Measurements from ENCODE around the gene NOXA1. TPM values are rescaled to one million over a fixed set of nuclear protein-coding genes. Genes with fewer than 3 reads are reported as not detected.

NOXA1 gene
- total and polyA plus RNA-seq, 4 experiments from 2014 or later = 0.29 to 5.6 (median 2.8) TPM

- Mint-ChIP-seq H3K27me3 (no peaks in the 10 kb centered on the region), H3K4me3 (no peak overlapping the region), H3K27ac (peak overlapping the region in 1 of 7 donors; percentile 60), H3K36me3 (peaks cover 3 to 4% of the 10 kb centered on the region in 2 donors), H3K4me1 (peaks cover 0 to 8% (median 4%) of the 10 kb centered on the region in 4 donors), H3K9me3 (no peaks in the 10 kb centered on the region)
- Histone ChIP-seq H3K27me3 (ENCODE audit: insufficient read depth, low read length) (no peaks in the 10 kb centered on the region), H3K27ac (ENCODE audit: low read depth, low read length) (no peak overlapping the region), H3K4me1 (ENCODE audit: insufficient read depth, low read length) (peaks cover 15% of the 10 kb centered on the region), H3K36me3 (ENCODE audit: insufficient read depth, low read length) (no peaks in the 10 kb centered on the region), H3K4me3 (ENCODE audit: low read length in 2 of 2) (no peak overlapping the region), H3K9me3 (ENCODE audit: control insufficient read depth in 1 of 2, low read length in 2 of 2) (no peaks in the 10 kb centered on the region)
- intact Hi-C loops (cut with micrococcal nuclease) = no loop called here
- no peak for DNase-seq
- ChIA-PET CTCF (ENCODE audit: partially characterized antibody) (no interaction called here), POLR2A (ENCODE audit: partially characterized antibody) (no interaction called here)
These were observed 33.8 kb upstream of the NOXA1 start for GRCh38 chr9:137389428-137389746.

- Mint-ChIP-seq H3K27me3 (no peaks in the 10 kb centered on the region), H3K27ac (peak overlapping the region in 2 of 7 donors; percentile 75), H3K4me3 (no peak overlapping the region), H3K4me1 (peaks cover 0 to 6% (median 2%) of the 10 kb centered on the region in 4 donors), H3K36me3 (peaks cover 3 to 4% of the 10 kb centered on the region in 2 donors), H3K9me3 (no peaks in the 10 kb centered on the region)
- peaks cover 15% of the 10 kb centered on the region for H3K4me1 ChIP-seq (ENCODE audit: insufficient read depth, low read length)
- H3K9me3 ChIP-seq (ENCODE audit: control insufficient read depth in 1 of 2, low read length in 2 of 2) = no peaks in the 10 kb centered on the region
- H3K4me3 ChIP-seq (ENCODE audit: low read length in 2 of 2) = no peak overlapping the region
- H3K36me3 ChIP-seq (ENCODE audit: insufficient read depth, low read length) = no peaks in the 10 kb centered on the region
- DNase-seq = no peak
- no peaks in the 10 kb centered on the region for H3K27me3 ChIP-seq (ENCODE audit: insufficient read depth, low read length)
- intact Hi-C loops (cut with micrococcal nuclease) = no loop called here
- POLR2A ChIA-PET (ENCODE audit: partially characterized antibody) = no interaction called here
- CTCF ChIA-PET (ENCODE audit: partially characterized antibody) = no interaction called here
- H3K27ac ChIP-seq (ENCODE audit: low read depth, low read length) = no peak overlapping the region
These were observed 32.4 kb upstream of the NOXA1 start for GRCh38 chr9:137390553-137391410.

DNA sequence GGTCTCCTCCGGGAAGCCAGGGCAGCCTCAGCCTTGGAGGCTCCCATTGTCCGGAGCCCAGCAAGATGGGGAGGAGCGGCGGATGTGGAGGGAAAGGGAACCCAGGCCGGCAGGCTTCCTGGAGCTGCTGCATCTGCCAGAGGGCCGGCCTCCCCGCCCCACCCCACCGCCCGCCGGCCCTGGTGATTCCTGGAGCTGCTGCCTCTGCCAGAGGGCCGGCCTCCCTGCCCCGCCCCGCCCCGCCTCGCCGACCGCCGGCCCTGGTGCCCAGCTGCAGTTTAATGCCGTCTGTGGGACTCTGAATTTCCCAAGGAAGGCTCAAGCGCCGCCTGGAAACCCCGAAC, 31.8 kb upstream of the NOXA1 start:
- intact Hi-C loops (cut with micrococcal nuclease) = no loop called here
- no peak overlapping the region for H3K4me3 Mint-ChIP-seq

DNA sequence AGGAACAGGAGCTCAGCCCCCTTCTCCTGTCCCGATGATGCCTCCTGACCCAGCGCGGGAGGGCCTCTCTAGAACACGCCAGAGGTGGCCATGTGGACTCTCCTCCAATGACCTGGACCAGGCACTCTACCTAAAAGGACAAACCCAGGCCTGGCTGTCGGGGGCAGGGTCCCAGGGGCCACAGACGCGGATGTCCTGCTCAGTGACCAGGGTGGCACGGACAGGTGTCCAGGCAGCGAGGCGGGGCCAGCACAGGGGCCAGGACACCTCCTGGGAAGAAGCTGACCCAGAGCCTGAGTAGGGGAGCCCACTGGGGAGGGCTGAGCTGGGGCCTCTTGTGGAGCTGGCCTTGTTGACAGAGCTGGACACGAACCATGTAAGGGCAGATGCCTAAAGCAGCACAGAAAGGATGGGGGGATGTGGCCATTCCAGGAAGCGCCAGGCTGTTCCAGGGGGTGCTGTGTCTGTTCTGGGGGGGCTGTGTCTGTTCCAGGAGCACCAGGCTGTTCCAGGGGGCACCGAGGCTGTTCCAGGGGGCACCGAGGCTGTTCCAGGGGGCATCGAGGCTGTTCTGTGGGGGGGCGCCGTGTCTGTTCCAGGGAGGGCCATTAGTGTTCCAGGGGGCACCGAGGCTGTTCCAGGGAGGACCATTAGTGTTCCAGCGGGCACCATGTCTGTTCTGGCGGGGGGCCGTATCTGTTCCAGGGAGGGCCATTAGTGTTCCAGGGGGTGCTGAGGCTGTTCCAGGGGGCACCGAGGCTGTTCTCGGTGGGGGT, 30.8 kb upstream of the NOXA1 start:
- Mint-ChIP-seq H3K4me1 (peaks cover 0 to 4% (median 1%) of the 10 kb centered on the region in 4 donors), H3K27ac (peak overlapping the region in 1 of 7 donors; percentile 31), H3K36me3 (peaks cover 3 to 4% of the 10 kb centered on the region in 2 donors), H3K4me3 (no peak overlapping the region), H3K27me3 (no peaks in the 10 kb centered on the region), H3K9me3 (no peaks in the 10 kb centered on the region)
- peaks cover 10% of the 10 kb centered on the region for H3K4me1 ChIP-seq (ENCODE audit: insufficient read depth, low read length)
- no peak overlapping the region for H3K4me3 ChIP-seq (ENCODE audit: low read length in 2 of 2)
- H3K9me3 ChIP-seq (ENCODE audit: control insufficient read depth in 1 of 2, low read length in 2 of 2) = no peaks in the 10 kb centered on the region
- H3K27ac ChIP-seq (ENCODE audit: low read depth, low read length) = no peak overlapping the region
- ChIA-PET CTCF (ENCODE audit: partially characterized antibody) (no interaction called here), POLR2A (ENCODE audit: partially characterized antibody) (no interaction called here)
- H3K36me3 ChIP-seq (ENCODE audit: insufficient read depth, low read length) = no peaks in the 10 kb centered on the region
- no peaks in the 10 kb centered on the region for H3K27me3 ChIP-seq (ENCODE audit: insufficient read depth, low read length)
- intact Hi-C loops (cut with micrococcal nuclease) = no loop called here
- DNase-seq = no peak

More for the DNA sequence above, 31.8 kb upstream of the NOXA1 start:
- Histone ChIP-seq H3K36me3 (ENCODE audit: insufficient read depth, low read length) (no peaks in the 10 kb centered on the region), H3K27ac (ENCODE audit: low read depth, low read length) (no peak overlapping the region), H3K27me3 (ENCODE audit: insufficient read depth, low read length) (no peaks in the 10 kb centered on the region), H3K4me1 (ENCODE audit: insufficient read depth, low read length) (peaks cover 15% of the 10 kb centered on the region), H3K4me3 (ENCODE audit: low read length in 2 of 2) (no peak overlapping the region), H3K9me3 (ENCODE audit: control insufficient read depth in 1 of 2, low read length in 2 of 2) (no peaks in the 10 kb centered on the region)
- peaks cover 3 to 4% of the 10 kb centered on the region in 2 donors for H3K36me3 Mint-ChIP-seq
- no peak for DNase-seq
- no peak overlapping the region for H3K27ac Mint-ChIP-seq
- H3K4me1 Mint-ChIP-seq = peaks cover 0 to 4% (median 2%) of the 10 kb centered on the region in 4 donors
- H3K27me3 Mint-ChIP-seq = no peaks in the 10 kb centered on the region
- POLR2A ChIA-PET (ENCODE audit: partially characterized antibody) = no interaction called here
- no peaks in the 10 kb centered on the region for H3K9me3 Mint-ChIP-seq
- CTCF ChIA-PET (ENCODE audit: partially characterized antibody) = no interaction called here

- Mint-ChIP-seq H3K4me3 (no peak overlapping the region), H3K9me3 (no peaks in the 10 kb centered on the region), H3K4me1 (peaks cover 0 to 8% (median 3%) of the 10 kb centered on the region in 4 donors), H3K27ac (no peak overlapping the region), H3K27me3 (no peaks in the 10 kb centered on the region), H3K36me3 (peaks cover 3 to 4% of the 10 kb centered on the region in 2 donors)
- ChIA-PET POLR2A (ENCODE audit: partially characterized antibody) (no interaction called here), CTCF (ENCODE audit: partially characterized antibody) (no interaction called here)
- DNase-seq = no peak
- H3K4me3 ChIP-seq (ENCODE audit: low read length in 2 of 2) = no peak overlapping the region
- no peaks in the 10 kb centered on the region for H3K36me3 ChIP-seq (ENCODE audit: insufficient read depth, low read length)
- intact Hi-C loops (cut with micrococcal nuclease) = no loop called here
- no peaks in the 10 kb centered on the region for H3K9me3 ChIP-seq (ENCODE audit: control insufficient read depth in 1 of 2, low read length in 2 of 2)
- no peaks in the 10 kb centered on the region for H3K27me3 ChIP-seq (ENCODE audit: insufficient read depth, low read length)
- no peaks in the 10 kb centered on the region for H3K4me1 ChIP-seq (ENCODE audit: insufficient read depth, low read length)
- H3K27ac ChIP-seq (ENCODE audit: low read depth, low read length) = no peak overlapping the region
These were observed 29.7 kb upstream of the NOXA1 start for GRCh38 chr9:137393176-137394150.

DNA sequence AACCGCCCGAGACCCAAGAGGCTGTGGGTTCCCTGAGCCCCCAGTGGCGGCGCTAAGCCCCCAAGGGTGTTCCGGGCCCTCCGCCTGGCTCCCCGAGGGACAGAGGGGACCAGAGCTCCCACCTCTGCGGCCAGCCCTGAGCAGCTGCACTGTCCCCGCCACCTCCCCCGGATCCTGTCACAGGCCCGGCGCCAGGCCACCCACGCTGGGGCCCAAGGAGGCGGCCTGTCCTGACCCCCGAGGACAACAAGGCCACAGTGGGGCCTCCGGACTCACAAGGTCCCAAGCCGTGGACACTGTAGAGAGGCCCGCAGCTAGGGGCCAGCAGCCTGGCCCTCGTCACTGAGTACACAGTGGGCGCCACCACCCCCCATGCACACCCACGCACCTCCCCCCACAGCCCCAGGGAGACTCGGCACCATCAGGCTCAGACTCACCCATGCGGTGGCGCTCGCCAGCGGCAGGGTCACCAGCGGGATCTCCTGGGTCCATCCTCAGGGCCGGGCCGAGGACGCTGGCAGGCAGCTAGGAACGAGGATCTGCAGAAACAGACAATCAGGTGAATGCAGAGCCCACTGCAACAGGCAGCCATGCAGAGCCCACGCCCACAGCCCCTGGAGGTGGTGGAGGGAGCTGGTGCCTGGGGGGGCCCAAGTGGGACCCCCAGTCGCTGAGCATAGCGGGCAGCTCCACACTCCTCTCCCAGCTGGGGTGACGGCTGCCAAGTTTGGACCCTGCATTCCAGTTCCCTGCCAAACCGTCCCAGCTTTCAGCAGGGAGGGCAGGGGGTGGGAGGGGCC, 28.1 kb upstream of the NOXA1 start:
- Histone ChIP-seq H3K27ac (ENCODE audit: low read depth, low read length) (no peak overlapping the region), H3K9me3 (ENCODE audit: control insufficient read depth in 1 of 2, low read length in 2 of 2) (no peaks in the 10 kb centered on the region), H3K4me1 (ENCODE audit: insufficient read depth, low read length) (no peaks in the 10 kb centered on the region), H3K36me3 (ENCODE audit: insufficient read depth, low read length) (no peaks in the 10 kb centered on the region), H3K4me3 (ENCODE audit: low read length in 2 of 2) (no peak overlapping the region), H3K27me3 (ENCODE audit: insufficient read depth, low read length) (no peaks in the 10 kb centered on the region)
- no peak overlapping the region for H3K4me3 Mint-ChIP-seq
- POLR2A ChIA-PET (ENCODE audit: partially characterized antibody) = no interaction called here
- no peak overlapping the region for H3K27ac Mint-ChIP-seq
- intact Hi-C loops (cut with micrococcal nuclease) = no loop called here
- H3K9me3 Mint-ChIP-seq = no peaks in the 10 kb centered on the region
- H3K27me3 Mint-ChIP-seq = no peaks in the 10 kb centered on the region
- CTCF ChIA-PET (ENCODE audit: partially characterized antibody) = no interaction called here
- DNase-seq = no peak
- peaks cover 4 to 9% of the 10 kb centered on the region in 2 donors for H3K36me3 Mint-ChIP-seq
- peaks cover 0 to 13% (median 4%) of the 10 kb centered on the region in 4 donors for H3K4me1 Mint-ChIP-seq
